ENCODE results near the gene SAP30L. TPM values are rescaled to one million over a fixed set of nuclear protein-coding genes. Genes with fewer than 3 reads are reported as not detected.

Gene SAP30L
- total and polyA plus RNA-seq, 4 donors: 6.3 to 11.1 (median 8.6) TPM

- peak; percentile 89 for DNase-seq (ENCODE audit: low spot score)
- peaks cover 0 to 17% (median 5%) of the 10 kb centered on the region in 4 donors for H3K27me3 ChIP-seq (ENCODE audit: control insufficient read depth in 4 of 4, insufficient read depth in 4 of 4, low read length in 3 of 4)
- 41% methylated on average over 18 of the region's 18 CpGs for WGBS
- H3K9me3 ChIP-seq (ENCODE audit: control insufficient read depth in 4 of 4, low read length in 3 of 4): no peaks in the 10 kb centered on the region
- no peaks in the 10 kb centered on the region for H3K4me1 ChIP-seq (ENCODE audit: control insufficient read depth in 4 of 4, insufficient read depth in 4 of 4, low read length in 3 of 4)
- no peak overlapping the region for H3K9ac ChIP-seq (ENCODE audit: low read depth in 1 of 2, low read length in 2 of 2)
- no peak overlapping the region for H3K27ac ChIP-seq (ENCODE audit: low read depth in 1 of 2, low read length in 2 of 2)
- no peak overlapping the region for H3K4me3 ChIP-seq (ENCODE audit: low read depth in 1 of 3, low read length in 3 of 3)
- TF ChIP-seq REST (IDR thresholded peaks at IDR 0.05) (no peak), HNF4A (conservative IDR thresholded peaks at IDR 0.05) (no peak), YY1 (IDR thresholded peaks at IDR 0.05) (no peak), RAD21 (IDR thresholded peaks at IDR 0.05) (peak; percentile 81 to 90), CTCF (IDR thresholded peaks at IDR 0.05; ENCODE audit: low read depth, low read length, missing input control) (peak; percentile 79)
- no peaks in the 10 kb centered on the region for H3K36me3 ChIP-seq (ENCODE audit: control insufficient read depth in 4 of 4, insufficient read depth in 3 of 4, low read depth in 1 of 4, low read length in 3 of 4)
Measured at GRCh38 chr5:154467655-154468354, 22.0 kb downstream of the SAP30L start.

GRCh38 chr5:154470137-154470536, 24.3 kb downstream of the SAP30L start:
- Histone ChIP-seq H3K27ac (ENCODE audit: low read depth in 1 of 2, low read length in 2 of 2) (no peak overlapping the region), H3K4me3 (ENCODE audit: low read depth in 1 of 3, low read length in 3 of 3) (no peak overlapping the region), H3K36me3 (ENCODE audit: control insufficient read depth in 4 of 4, insufficient read depth in 3 of 4, low read depth in 1 of 4, low read length in 3 of 4) (no peaks in the 10 kb centered on the region), H3K9me3 (ENCODE audit: control insufficient read depth in 4 of 4, low read length in 3 of 4) (no peaks in the 10 kb centered on the region), H3K4me1 (ENCODE audit: control insufficient read depth in 4 of 4, insufficient read depth in 4 of 4, low read length in 3 of 4) (peaks cover 3 to 14% (median 9%) of the 10 kb centered on the region in 4 donors), H3K27me3 (ENCODE audit: control insufficient read depth in 4 of 4, insufficient read depth in 4 of 4, low read length in 3 of 4) (peaks cover 0 to 28% (median 12%) of the 10 kb centered on the region in 4 donors), H3K9ac (ENCODE audit: low read depth in 1 of 2, low read length in 2 of 2) (no peak overlapping the region)
- TF ChIP-seq HNF4G (IDR thresholded peaks at IDR 0.05): no peak
- no peak for TF ChIP-seq HNF4A (conservative IDR thresholded peaks at IDR 0.05)
- TF ChIP-seq SP1 (IDR thresholded peaks at IDR 0.05): no peak
- no peak for TF ChIP-seq RAD21 (IDR thresholded peaks at IDR 0.05)
- TF ChIP-seq TAF1 (conservative IDR thresholded peaks at IDR 0.05): no peak
- TF ChIP-seq EGR1 (IDR thresholded peaks at IDR 0.05; ENCODE audit: low read depth in 2 of 2): no peak
- no peak for TF ChIP-seq CTCF (IDR thresholded peaks at IDR 0.05; ENCODE audit: low read depth, low read length, missing input control)
- TF ChIP-seq JUND (IDR thresholded peaks at IDR 0.05): no peak
- TF ChIP-seq ZBTB33 (IDR thresholded peaks at IDR 0.05): no peak
- no peak for TF ChIP-seq GABPA (IDR thresholded peaks at IDR 0.05 in 1 of 2, conservative IDR thresholded peaks at IDR 0.05 in 1 of 2)
- no peak for DNase-seq (ENCODE audit: low spot score)
- 42% methylated on average over 2 of the region's 2 CpGs for WGBS
